ENCODE results near the gene HLA-C.

- TF ChIP-seq, protein P1, sequence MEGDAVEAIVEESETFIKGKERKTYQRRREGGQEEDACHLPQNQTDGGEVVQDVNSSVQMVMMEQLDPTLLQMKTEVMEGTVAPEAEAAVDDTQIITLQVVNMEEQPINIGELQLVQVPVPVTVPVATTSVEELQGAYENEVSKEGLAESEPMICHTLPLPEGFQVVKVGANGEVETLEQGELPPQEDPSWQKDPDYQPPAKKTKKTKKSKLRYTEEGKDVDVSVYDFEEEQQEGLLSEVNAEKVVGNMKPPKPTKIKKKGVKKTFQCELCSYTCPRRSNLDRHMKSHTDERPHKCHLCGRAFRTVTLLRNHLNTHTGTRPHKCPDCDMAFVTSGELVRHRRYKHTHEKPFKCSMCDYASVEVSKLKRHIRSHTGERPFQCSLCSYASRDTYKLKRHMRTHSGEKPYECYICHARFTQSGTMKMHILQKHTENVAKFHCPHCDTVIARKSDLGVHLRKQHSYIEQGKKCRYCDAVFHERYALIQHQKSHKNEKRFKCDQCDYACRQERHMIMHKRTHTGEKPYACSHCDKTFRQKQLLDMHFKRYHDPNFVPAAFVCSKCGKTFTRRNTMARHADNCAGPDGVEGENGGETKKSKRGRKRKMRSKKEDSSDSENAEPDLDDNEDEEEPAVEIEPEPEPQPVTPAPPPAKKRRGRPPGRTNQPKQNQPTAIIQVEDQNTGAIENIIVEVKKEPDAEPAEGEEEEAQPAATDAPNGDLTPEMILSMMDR (IDR thresholded peaks at IDR 0.05), result no peak
- TF ChIP-seq ZFX (IDR thresholded peaks at IDR 0.05; ENCODE audit: borderline replicate concordance), result no peak
Measured at GRCh38 chr6:31272436-31272835, 544 bp upstream of the HLA-C start.

Data from 22Rv1 (cell line).